ENCODE data around the gene ACVRL1. TPM values are rescaled to one million over a fixed set of nuclear protein-coding genes. Genes with fewer than 3 reads are reported as not detected.

ACVRL1 gene
- total and polyA plus RNA-seq, 10 of the 15 experiments (the other 5 are each of a cell fraction or from before 2014, with no cell fraction given) = not detected

GRCh38 chr12:51890133-51890464 lies 17.2 kb upstream of the ACVRL1 start:
- no TSS peak for BruUV-seq (replicated peaks)

More at GRCh38 chr12:51890133-51890464, 17.2 kb upstream of the ACVRL1 start:
- no peak overlapping the region for H3K4me3 ChIP-seq
- SMC1A ChIA-PET (ENCODE audit: uncharacterized antibody, unreplicated experiment) = no interaction called here
- no peaks in the 10 kb centered on the region for H3K27me3 ChIP-seq (replicated peaks in 1 of 2; ENCODE audit: control insufficient read depth in 2 of 2, insufficient read depth in 2 of 2, low read length in 1 of 2)
- CTCF ChIA-PET = no interaction called here
- DNase-seq (ENCODE audit: low read depth, low spot score) = no peak
- ATAC-seq = no peak
- H3K4me2 ChIP-seq (ENCODE audit: control insufficient read depth, insufficient read depth) = no peak overlapping the region
- in situ Hi-C loops (cut with MboI) = no loop called here
- H3K79me2 ChIP-seq (ENCODE audit: control insufficient read depth, insufficient read depth, low read length) = no peaks in the 10 kb centered on the region
- RAD21 ChIA-PET (ENCODE audit: unreplicated experiment) = no interaction called here
- TF ChIP-seq KAT2A (conservative IDR thresholded peaks at IDR 0.05; ENCODE audit: control insufficient read depth, low read depth, low read length) (no peak), ZNF274 (IDR thresholded peaks at IDR 0.05; ENCODE audit: insufficient read depth, insufficient read length) (no peak), JUND (IDR thresholded peaks at IDR 0.05; ENCODE audit: low read depth, low read length) (no peak), BCL3 (IDR thresholded peaks at IDR 0.05; ENCODE audit: borderline replicate concordance, insufficient read depth, low read depth, low read length, poor library complexity, severe bottlenecking) (no peak), NFIC (IDR thresholded peaks at IDR 0.05; ENCODE audit: low read depth, low read length) (no peak), CEBPZ (IDR thresholded peaks at IDR 0.05; ENCODE audit: low read depth, low read length) (no peak), PAX8 (IDR thresholded peaks at IDR 0.05) (no peak), SRF (IDR thresholded peaks at IDR 0.05; ENCODE audit: low read depth in 2 of 2, low read length in 2 of 2) (no peak), MEF2B (IDR thresholded peaks at IDR 0.05; ENCODE audit: partially characterized antibody, poor library complexity, severe bottlenecking) (no peak), ESRRA (IDR thresholded peaks at IDR 0.05; ENCODE audit: low read length) (no peak)
- no peaks in the 10 kb centered on the region for H3K36me3 ChIP-seq (ENCODE audit: control insufficient read depth in 2 of 2, insufficient read depth in 2 of 2, low read length in 1 of 2)
- no peaks in the 10 kb centered on the region for H4K20me1 ChIP-seq (ENCODE audit: control insufficient read depth, insufficient read depth)
- no peaks in the 10 kb centered on the region; the same call in 2 of the 3 replicates for H3K9me3 ChIP-seq (replicated peaks; ENCODE audit: control insufficient read depth, insufficient read depth, low read length)
- FAIRE-seq = no peak
- H3K27ac ChIP-seq (ENCODE audit: control insufficient read depth, insufficient read depth) = no peak overlapping the region
- 52% methylated on average over 2 of the region's 2 CpGs for WGBS (ENCODE audit: insufficient coverage, insufficient replicate concordance, low lambda C conversion rate, missing lambda C conversion rate)
- POLR2A ChIA-PET = no interaction called here
- no peak overlapping the region for H2AFZ ChIP-seq (ENCODE audit: control insufficient read depth, low read depth, low read length)
- intact Hi-C loops (cut with micrococcal nuclease; ENCODE audit: unreplicated experiment) = loop anchor here (5.0 kb wide), 1 partner anchor 132 kb away; no protein-coding TSS in a partner anchor
- no peaks in the 10 kb centered on the region for H3K4me1 ChIP-seq (ENCODE audit: control insufficient read depth, insufficient read depth, low read length)
- H3K9ac ChIP-seq (ENCODE audit: control insufficient read depth, insufficient read depth, low read length) = no peak overlapping the region

Data from GM12878 (cell line).